Ovary (tissue), 9 donors: Measurements from ENCODE around the gene LYRM4. TPM values are rescaled to one million over a fixed set of nuclear protein-coding genes. Genes with fewer than 3 reads are reported as not detected.

ENCODE experiments used
- DNase-seq, 5 donors: peaks; one replicate each; pipeline ENCODE4 v3.0.0-alpha.2; 2019 to 2020
- H3K27ac ChIP-seq, 2 donors: fragments of 200-600 bp; one replicate each; pipeline versions ENCODE4 v1.5.1 to v1.8.0; 2019 to 2022
- H3K27me3 ChIP-seq: fragments of 200-600 bp; one replicate; pipeline ENCODE4 v1.8.0; 2022
- H3K36me3 ChIP-seq: fragments of 200-600 bp; sonication (generic); one replicate; pipeline ENCODE4 v1.5.1; 2019
- H3K4me1 ChIP-seq: one replicate; pipeline ENCODE4 v1.8.1; 2013; ENCODE audit warnings: mild to moderate bottlenecking, moderate library complexity; ENCODE audit not compliant: insufficient read depth
- H3K4me3 ChIP-seq: fragments of 200-600 bp; sonication (generic); one replicate; pipeline ENCODE4 v1.5.1; 2017
- H3K9me3 ChIP-seq, 2 donors: fragments of 200-600 bp in 1 of 2; sonication (generic) in 1 of 2; one replicate each; pipeline versions ENCODE4 v1.5.1 to v1.8.1; 2013 to 2019; ENCODE audit warnings: mild to moderate bottlenecking in 1 of 2, moderate library complexity in 1 of 2
- CTCF ChIP-seq, 3 donors: fragments of 450-650 bp in 2 of 3; fragments of 200-600 bp in 1 of 3; IDR thresholded peaks; one replicate each; pipeline versions ENCODE4 v1.5.1 to v1.8.0; 2016 to 2022; ENCODE audit warnings: antibody characterized with exemption in 3 of 3, mild to moderate bottlenecking in 1 of 3
- EP300 ChIP-seq: sonication (generic); formaldehyde crosslinking; IDR thresholded peaks from one replicate; pipeline ENCODE4 v1.6.1; 2017; ENCODE audit warnings: antibody characterized with exemption
- POLR2A ChIP-seq: fragments of 450-650 bp; IDR thresholded peaks from one replicate; pipeline ENCODE4 v1.6.1; 2017; ENCODE audit warnings: antibody characterized with exemption, mild to moderate bottlenecking, moderate library complexity
- WGBS, 3 donors: extraction: QIAGEN DNeasy Blood & Tissue Kit in 1 of 3; methylation state at CpG; one replicate each; pipeline versions ENCODE4 v1.1.5 to v1.1.7; 2013 to 2017; 5-methylcytosine and 5-hydroxymethylcytosine counted together
- intact Hi-C, 4 donors: fragments of 100-400 bp; cut with DNase I; formaldehyde crosslinking; loops; one replicate each; pipeline versions ENCODE4 v1.11.0 to v1.15.1; 2022 to 2023
- polyA plus RNA-seq, 2 donors: library from polyadenylated mRNA; stranded (reverse); fragments of 200-250 nt in 1 of 2; fragments of 350-450 nt in 1 of 2; fragmentation: Illumina TruSeq in 1 of 2; extraction: RNeasy Lipid Tissue Mini Kit (QIAGEN cat#74804) in 1 of 2; gene quantifications; one replicate each; pipeline ENCODE4 v1.2.3, GENCODE V29; 2013 to 2014
- total RNA-seq, 7 donors: library from RNA; depleted of rRNA in 2 of 7; stranded (reverse); fragments of >200 nt in 2 of 7; fragmentation: NEBNext Ultra II Directional in 3 of 7; extraction: Animal tissue kit (Norgen Biotek cat#: 25700) in 3 of 7; gene quantifications; one replicate each; pipeline versions ENCODE4 v1.1.0 to v1.2.4, GENCODE V29; 2016 to 2023
- donor health status: DM: no; HTN: no; CAD: no; lungs with moderate emphysema.
- donor health status: DM: no; HTN: no; CAD: no.
- donor health status: Bipolar disorder and iron deficiency.
- donor health status: DM: yes; HTN: yes; CAD: no.
- donor health status: DM: no; HTN: no; CAD: no.
- donor health status: DM: yes; HTN: yes; CAD: no.

Gene LYRM4
- total and polyA plus RNA-seq, 9 donors, result 28.0 to 38.2 (median 33.6) TPM

- no peak for DNase-seq
- intact Hi-C loops, result no loop called here
- TF ChIP-seq POLR2A, result no peak
- TF ChIP-seq CTCF (IDR thresholded peaks at IDR 0.05), result no peak
- no peak for TF ChIP-seq EP300
- no peaks in the 10 kb centered on the region for H3K9me3 ChIP-seq
- WGBS, 3 donors, result 88 to 100% (median 95%) methylated on average over 1 of the region's 1 CpG
- no peaks in the 10 kb centered on the region for H3K27me3 ChIP-seq
- H3K36me3 ChIP-seq, result no peaks in the 10 kb centered on the region
- no peak overlapping the region for H3K27ac ChIP-seq
- H3K4me3 ChIP-seq, result no peak overlapping the region
- H3K4me1 ChIP-seq, result no peaks in the 10 kb centered on the region
These were observed 101.6 kb downstream of the LYRM4 start for GRCh38 chr6:5159162-5159561.

DNA sequence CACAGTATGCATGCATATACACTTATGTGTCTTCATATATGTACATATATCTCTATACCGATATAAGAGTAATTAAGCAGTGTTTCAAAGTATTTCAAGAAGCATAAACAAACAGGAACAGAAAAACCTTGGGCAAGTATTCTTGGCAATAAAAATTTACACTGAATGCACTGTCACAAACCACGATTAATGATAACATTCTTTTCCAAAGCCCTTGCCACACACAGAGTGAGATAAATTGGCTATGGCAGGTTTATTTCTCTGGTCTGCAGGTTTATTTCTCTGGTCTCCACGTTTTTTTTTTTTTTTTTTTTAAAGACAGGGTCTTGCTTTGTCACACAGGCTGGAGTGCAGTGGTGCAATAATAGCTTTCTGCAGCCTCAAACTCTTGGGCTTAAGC lies 102.6 kb downstream of the LYRM4 start:
- no peaks in the 10 kb centered on the region for H3K4me1 ChIP-seq
- H3K4me3 ChIP-seq, result no peak overlapping the region
- H3K27me3 ChIP-seq, result no peaks in the 10 kb centered on the region
- 10 to 33% (median 14%) methylated on average over 3 of the region's 3 CpGs for WGBS, 3 donors
- TF ChIP-seq CTCF (IDR thresholded peaks at IDR 0.05), result no peak
- no peaks in the 10 kb centered on the region for H3K9me3 ChIP-seq
- H3K36me3 ChIP-seq, result no peaks in the 10 kb centered on the region
- no peak overlapping the region for H3K27ac ChIP-seq
- intact Hi-C loops, result no loop called here
- no peak for DNase-seq

DNA sequence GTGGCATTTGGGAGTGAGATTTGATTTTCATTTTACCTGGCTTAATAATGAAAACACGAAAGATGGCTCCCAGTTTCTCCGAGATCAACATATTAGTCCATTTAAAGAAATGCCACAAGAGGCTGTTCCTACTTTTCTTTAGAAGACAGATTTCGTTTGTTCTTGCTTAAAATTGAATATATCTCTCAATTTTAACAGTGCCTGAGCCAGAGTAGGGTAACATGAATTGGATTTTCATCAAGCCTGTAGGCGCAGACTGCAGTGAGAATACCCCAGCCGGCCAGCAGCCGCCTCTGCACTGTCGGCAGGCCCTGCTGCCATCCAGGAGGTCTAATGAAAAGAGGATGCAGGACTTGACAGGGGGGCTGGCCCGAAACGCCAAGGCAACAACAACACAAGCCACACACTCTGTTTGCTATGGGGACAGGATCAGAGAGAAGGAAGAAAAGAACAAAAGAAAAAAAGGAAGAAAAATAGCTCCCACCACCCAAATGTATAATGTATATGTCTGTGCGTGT lies 103.1 kb downstream of the LYRM4 start:
- Histone ChIP-seq H3K27ac (no peak overlapping the region), H3K9me3 (no peaks in the 10 kb centered on the region), H3K4me3 (no peak overlapping the region), H3K27me3 (no peaks in the 10 kb centered on the region), H3K4me1 (no peaks in the 10 kb centered on the region), H3K36me3 (no peaks in the 10 kb centered on the region)
- intact Hi-C loops, result no loop called here
- WGBS, 3 donors, result 79 to 95% (median 90%) methylated on average over 10 of the region's 10 CpGs
- no peak for DNase-seq
- no peak for TF ChIP-seq POLR2A
- TF ChIP-seq CTCF (IDR thresholded peaks at IDR 0.05), result no peak
- no peak for TF ChIP-seq EP300

DNA sequence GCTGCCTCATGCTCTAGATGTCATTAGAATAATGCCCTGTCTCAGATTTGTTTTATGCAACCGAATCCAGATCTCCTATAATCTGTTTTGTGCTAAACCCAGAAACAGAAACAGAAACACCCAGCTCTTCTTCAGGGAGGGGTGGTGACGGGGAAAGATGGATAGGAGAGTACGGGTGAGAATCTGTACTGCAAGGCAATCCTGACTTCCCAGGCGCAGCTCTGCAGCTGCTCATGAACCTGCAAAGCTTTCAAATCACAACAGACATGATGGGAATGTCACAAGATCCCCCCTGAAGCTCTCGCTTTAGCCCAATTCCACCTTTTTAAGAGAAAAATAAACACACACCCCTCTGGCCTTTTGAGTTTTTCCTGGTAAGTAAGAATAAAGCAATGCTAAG lies 104.1 kb downstream of the LYRM4 start:
- Histone ChIP-seq H3K4me1 (no peaks in the 10 kb centered on the region), H3K36me3 (no peaks in the 10 kb centered on the region), H3K4me3 (no peak overlapping the region), H3K27me3 (no peaks in the 10 kb centered on the region), H3K27ac (no peak overlapping the region), H3K9me3 (no peaks in the 10 kb centered on the region)
- 69 to 80% (median 78%) methylated on average over 5 of the region's 5 CpGs for WGBS, 3 donors
- DNase-seq, result no peak
- intact Hi-C loops, result no loop called here
- TF ChIP-seq EP300 (no peak), POLR2A (no peak), CTCF (IDR thresholded peaks at IDR 0.05) (no peak)
